Caco-2 (cell line): ENCODE data around the gene HADH. TPM values are rescaled to one million over a fixed set of nuclear protein-coding genes. Genes with fewer than 3 reads are reported as not detected.

ENCODE experiments used
- BruUV-seq: library from RNA; stranded (reverse); fragments of 400-500 nt; replicated peaks from 2 replicates; lab custom pipeline; 2021; lab: Mats Ljungman, UMichigan
- CTCF ChIA-PET: fragments of 300-600 bp; sonication (Branson Sonifier 250); formaldehyde crosslinking; loops from one replicate; lab custom pipeline; 2022; ENCODE audit warnings: antibody characterized with exemption; lab: Charles Lee
- POLR2A ChIA-PET: fragments of 300-600 bp; sonication (Branson Sonifier 250); formaldehyde crosslinking; loops from one replicate; lab custom pipeline; 2022; ENCODE audit warnings: antibody characterized with exemption; lab: Charles Lee
- DNase-seq, 2 experiments: peaks; one replicate each; pipeline versions ENCODE4 v3.0.0 to v3.0.0-alpha.2; 2020 to 2022
- H3K27me3 ChIP-seq: replicated peaks from 2 replicates; pipeline ENCODE4 v1.6.0; 2011; ENCODE audit warnings: low read length; ENCODE audit not compliant: control insufficient read depth, insufficient read depth
- H3K36me3 ChIP-seq: 2 replicates; pipeline ENCODE4 v1.5.1; 2011; ENCODE audit warnings: low read length; ENCODE audit not compliant: control insufficient read depth, insufficient read depth
- H3K4me1 ChIP-seq: fragments of 250-450 bp; sonication (Bioruptor Pico); 2 replicates; pipeline ENCODE4 v1.5.1; 2020; ENCODE audit warnings: mild to moderate bottlenecking
- H3K4me3 ChIP-seq: 2 replicates; pipeline ENCODE4 v1.5.1; 2011; ENCODE audit warnings: low read depth, mild to moderate bottlenecking, control low read depth, low read length
- H3K9me3 ChIP-seq: fragments of 250-450 bp; sonication (Bioruptor Pico); 2 replicates; pipeline ENCODE4 v1.5.1; 2020; ENCODE audit warnings: mild to moderate bottlenecking, moderate library complexity
- H3K27ac Mint-ChIP-seq: one replicate; pipeline ENCODE4 v1.8.0; 2022; ENCODE audit warnings: mixed read lengths; ENCODE audit not compliant: unreplicated experiment
- H3K27me3 Mint-ChIP-seq: one replicate; pipeline ENCODE4 v1.8.0; 2022; ENCODE audit warnings: mixed read lengths; ENCODE audit not compliant: insufficient read depth, unreplicated experiment
- H3K36me3 Mint-ChIP-seq: one replicate; pipeline ENCODE4 v1.8.0; 2022; ENCODE audit warnings: mild to moderate bottlenecking, mixed read lengths; ENCODE audit not compliant: insufficient read depth, unreplicated experiment
- H3K4me1 Mint-ChIP-seq: one replicate; pipeline ENCODE4 v1.8.0; 2022; ENCODE audit warnings: low read depth, mixed read lengths; ENCODE audit not compliant: unreplicated experiment
- H3K4me3 Mint-ChIP-seq: one replicate; pipeline ENCODE4 v1.8.0; 2022; ENCODE audit warnings: mild to moderate bottlenecking, moderate library complexity, mixed read lengths; ENCODE audit not compliant: unreplicated experiment
- H3K9me3 Mint-ChIP-seq: one replicate; pipeline ENCODE4 v1.8.0; 2022; ENCODE audit warnings: mixed read lengths; ENCODE audit not compliant: unreplicated experiment
- intact Hi-C: fragments of 100-400 bp; cut with micrococcal nuclease; formaldehyde crosslinking; loops from one replicate; pipeline ENCODE4 v1.10.0; 2022; ENCODE audit not compliant: unreplicated experiment
- total RNA-seq: library from RNA; stranded (reverse); gene quantifications from 2 replicates; pipeline ENCODE4 v1.2.3, GENCODE V29; 2022
- TF ChIP-seq, protein P1 (sequence below), 2 experiments: fragments of 200-600 bp in 1 of 2; IDR thresholded peaks; 1 replicate in 1 of 2; 2 replicates in 1 of 2; pipeline versions ENCODE4 v1.5.1 to v1.8.0; 2011 to 2022; ENCODE audit warnings: antibody characterized with exemption in 1 of 2, control low read depth in 1 of 2, inconsistent platforms in 1 of 2, low read depth in 1 of 2, low read length in 1 of 2, mild to moderate bottlenecking in 1 of 2, moderate library complexity in 1 of 2; ENCODE audit not compliant: insufficient read depth in 1 of 2, severe bottlenecking in 1 of 2, unreplicated experiment in 1 of 2

Gene HADH
- total RNA-seq, 1 experiment from 2014 or later: 35.8 TPM

- ChIA-PET CTCF (no interaction called here), POLR2A (no interaction called here)
- Histone ChIP-seq H3K36me3 (no peaks in the 10 kb centered on the region), H3K4me3 (no peak overlapping the region), H3K4me1 (no peaks in the 10 kb centered on the region), H3K9me3 (no peaks in the 10 kb centered on the region), H3K27me3 (no peaks in the 10 kb centered on the region)
- H3K9me3 Mint-ChIP-seq: no peaks in the 10 kb centered on the region
- TF ChIP-seq, protein P1, sequence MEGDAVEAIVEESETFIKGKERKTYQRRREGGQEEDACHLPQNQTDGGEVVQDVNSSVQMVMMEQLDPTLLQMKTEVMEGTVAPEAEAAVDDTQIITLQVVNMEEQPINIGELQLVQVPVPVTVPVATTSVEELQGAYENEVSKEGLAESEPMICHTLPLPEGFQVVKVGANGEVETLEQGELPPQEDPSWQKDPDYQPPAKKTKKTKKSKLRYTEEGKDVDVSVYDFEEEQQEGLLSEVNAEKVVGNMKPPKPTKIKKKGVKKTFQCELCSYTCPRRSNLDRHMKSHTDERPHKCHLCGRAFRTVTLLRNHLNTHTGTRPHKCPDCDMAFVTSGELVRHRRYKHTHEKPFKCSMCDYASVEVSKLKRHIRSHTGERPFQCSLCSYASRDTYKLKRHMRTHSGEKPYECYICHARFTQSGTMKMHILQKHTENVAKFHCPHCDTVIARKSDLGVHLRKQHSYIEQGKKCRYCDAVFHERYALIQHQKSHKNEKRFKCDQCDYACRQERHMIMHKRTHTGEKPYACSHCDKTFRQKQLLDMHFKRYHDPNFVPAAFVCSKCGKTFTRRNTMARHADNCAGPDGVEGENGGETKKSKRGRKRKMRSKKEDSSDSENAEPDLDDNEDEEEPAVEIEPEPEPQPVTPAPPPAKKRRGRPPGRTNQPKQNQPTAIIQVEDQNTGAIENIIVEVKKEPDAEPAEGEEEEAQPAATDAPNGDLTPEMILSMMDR (IDR thresholded peaks at IDR 0.05; ENCODE audit: insufficient read depth in 1 of 2, low read depth in 1 of 2, low read length in 1 of 2, severe bottlenecking in 1 of 2, unreplicated experiment in 1 of 2): no peak
- no peak overlapping the region for H3K27ac Mint-ChIP-seq
- no peaks in the 10 kb centered on the region for H3K4me1 Mint-ChIP-seq
- H3K4me3 Mint-ChIP-seq: no peak overlapping the region
- BruUV-seq: no TSS peak
- DNase-seq: no peak
- intact Hi-C loops: no loop called here
- no peaks in the 10 kb centered on the region for H3K27me3 Mint-ChIP-seq
- no peaks in the 10 kb centered on the region for H3K36me3 Mint-ChIP-seq
Measured at GRCh38 chr4:108043526-108043925, 53.8 kb downstream of the HADH start.

GRCh38 chr4:108044951-108045686, 55.4 kb downstream of the HADH start:
- Mint-ChIP-seq H3K9me3 (no peaks in the 10 kb centered on the region), H3K27me3 (no peaks in the 10 kb centered on the region), H3K4me3 (no peak overlapping the region), H3K4me1 (no peaks in the 10 kb centered on the region), H3K27ac (no peak overlapping the region), H3K36me3 (no peaks in the 10 kb centered on the region)
- Histone ChIP-seq H3K4me3 (no peak overlapping the region), H3K4me1 (no peaks in the 10 kb centered on the region), H3K9me3 (no peaks in the 10 kb centered on the region), H3K27me3 (no peaks in the 10 kb centered on the region), H3K36me3 (no peaks in the 10 kb centered on the region)
- intact Hi-C loops: no loop called here
- no TSS peak for BruUV-seq
- TF ChIP-seq, protein P1 (IDR thresholded peaks at IDR 0.05; ENCODE audit: insufficient read depth in 1 of 2, low read depth in 1 of 2, low read length in 1 of 2, severe bottlenecking in 1 of 2, unreplicated experiment in 1 of 2): no peak
- ChIA-PET CTCF (no interaction called here), POLR2A (no interaction called here)
- DNase-seq: no peak

- Mint-ChIP-seq H3K4me1 (no peaks in the 10 kb centered on the region), H3K36me3 (no peaks in the 10 kb centered on the region), H3K9me3 (no peaks in the 10 kb centered on the region), H3K27me3 (no peaks in the 10 kb centered on the region), H3K27ac (no peak overlapping the region), H3K4me3 (no peak overlapping the region)
- intact Hi-C loops: no loop called here
- Histone ChIP-seq H3K36me3 (no peaks in the 10 kb centered on the region), H3K4me1 (no peaks in the 10 kb centered on the region), H3K27me3 (no peaks in the 10 kb centered on the region), H3K9me3 (no peaks in the 10 kb centered on the region), H3K4me3 (no peak overlapping the region)
- BruUV-seq: no TSS peak
- ChIA-PET CTCF (no interaction called here), POLR2A (no interaction called here)
- no peak for DNase-seq
- TF ChIP-seq, protein P1 (IDR thresholded peaks at IDR 0.05; ENCODE audit: insufficient read depth in 1 of 2, low read depth in 1 of 2, low read length in 1 of 2, severe bottlenecking in 1 of 2, unreplicated experiment in 1 of 2): no peak
Measured at GRCh38 chr4:108045687-108046024, 56.0 kb downstream of the HADH start.
